Fibroblast of villous mesenchyme (primary cell): ENCODE measurements around the gene SGCA. TPM values are rescaled to one million over a fixed set of nuclear protein-coding genes. Genes with fewer than 3 reads are reported as not detected.

ENCODE experiments used
- DNase-seq: peaks from one replicate; pipeline ENCODE4 v3.0.0-alpha.2; 2010; ENCODE audit warnings: low read depth
- H3K4me3 ChIP-seq: 2 replicates; pipeline ENCODE4 v1.5.1; 2011; ENCODE audit warnings: low read depth, mild to moderate bottlenecking, low read length
- CTCF ChIP-seq: IDR thresholded peaks from 2 replicates; pipeline ENCODE4 v1.5.1; 2012; ENCODE audit warnings: low read depth, mild to moderate bottlenecking, low read length; ENCODE audit not compliant: insufficient read depth
- total RNA-seq: library from RNA; depleted of rRNA; stranded (reverse); fragments of >200 nt; gene quantifications from 2 replicates; pipeline ENCODE4 v1.2.3, GENCODE V29; 2012

The SGCA gene
- total RNA-seq, 1 donor, result not detected

- no peak for TF ChIP-seq CTCF
- DNase-seq, result no peak
- H3K4me3 ChIP-seq, result no peak overlapping the region
These were observed 11.7 kb downstream of the SGCA start for GRCh38 chr17:50177476-50177875.

- peak; percentile 50 for TF ChIP-seq CTCF
- no peak overlapping the region for H3K4me3 ChIP-seq
- DNase-seq, result peak; percentile 98
These were observed 12.4 kb downstream of the SGCA start for GRCh38 chr17:50177983-50178834.

- H3K4me3 ChIP-seq, result no peak overlapping the region
- TF ChIP-seq CTCF, result no peak
- no peak for DNase-seq
These were observed 14.3 kb downstream of the SGCA start for GRCh38 chr17:50180111-50180510.

GRCh38 chr17:50180620-50181019 is 14.8 kb downstream of the SGCA start:
- no peak overlapping the region for H3K4me3 ChIP-seq
- TF ChIP-seq CTCF, result no peak
- no peak for DNase-seq

- TF ChIP-seq CTCF, result no peak
- DNase-seq, result no peak
- H3K4me3 ChIP-seq, result no peak overlapping the region
These were observed 15.3 kb downstream of the SGCA start for GRCh38 chr17:50181144-50181543.

- peak; percentile 4 for TF ChIP-seq CTCF
- H3K4me3 ChIP-seq, result no peak overlapping the region
- DNase-seq, result peak; percentile 82
These were observed 16.1 kb downstream of the SGCA start for GRCh38 chr17:50181591-50182560.
